HPDE6-E6E7 (cell line): ENCODE data around the gene COPG1.

Experiments
- DNase-seq: peaks from one replicate; pipeline ENCODE4 v3.0.0; 2011; ENCODE audit warnings: missing footprints; ENCODE audit errors: extremely low spot score

COPG1 gene

DNA sequence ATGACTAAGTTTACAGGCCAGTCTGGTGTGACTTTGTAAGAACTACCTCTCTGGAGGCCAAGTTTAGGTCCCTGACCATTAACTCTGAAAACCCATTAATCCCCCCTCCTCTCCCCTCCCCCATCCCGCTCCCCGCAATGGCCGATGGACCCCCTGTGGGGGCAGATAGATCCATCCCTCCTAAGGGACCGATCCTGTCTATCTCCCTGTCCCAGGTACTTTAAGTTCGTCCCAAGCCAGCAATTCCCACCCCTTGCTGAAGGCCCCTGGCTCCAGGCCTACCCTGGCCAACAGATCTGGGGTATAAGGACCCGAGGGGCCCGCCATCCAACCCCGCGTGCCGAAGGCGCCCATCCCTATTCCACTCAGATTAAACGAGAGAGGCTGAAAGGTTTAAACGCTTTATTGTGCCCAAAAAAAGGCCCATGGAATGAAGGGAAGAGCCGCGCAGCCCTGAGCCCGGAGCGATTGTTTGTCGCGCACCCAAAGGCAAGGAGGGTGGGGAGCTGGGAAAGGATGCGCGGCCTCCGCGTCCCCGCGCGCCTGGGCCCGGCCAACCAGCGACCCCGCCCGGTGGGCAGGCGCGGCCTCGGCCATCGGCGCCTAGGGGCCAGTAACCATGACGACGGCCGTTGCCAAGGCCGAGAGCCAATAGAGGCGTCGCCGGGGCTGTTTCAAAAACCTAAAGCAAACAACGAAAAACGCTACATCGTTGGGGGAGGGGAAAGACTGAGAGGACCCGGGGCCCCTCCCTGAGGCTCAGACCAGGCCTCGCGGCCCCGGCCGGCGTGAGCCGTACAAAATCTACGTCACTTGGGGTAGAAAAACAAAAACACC lies 65.2 kb downstream of the COPG1 start:
- DNase-seq, result peak; percentile 67

DNA sequence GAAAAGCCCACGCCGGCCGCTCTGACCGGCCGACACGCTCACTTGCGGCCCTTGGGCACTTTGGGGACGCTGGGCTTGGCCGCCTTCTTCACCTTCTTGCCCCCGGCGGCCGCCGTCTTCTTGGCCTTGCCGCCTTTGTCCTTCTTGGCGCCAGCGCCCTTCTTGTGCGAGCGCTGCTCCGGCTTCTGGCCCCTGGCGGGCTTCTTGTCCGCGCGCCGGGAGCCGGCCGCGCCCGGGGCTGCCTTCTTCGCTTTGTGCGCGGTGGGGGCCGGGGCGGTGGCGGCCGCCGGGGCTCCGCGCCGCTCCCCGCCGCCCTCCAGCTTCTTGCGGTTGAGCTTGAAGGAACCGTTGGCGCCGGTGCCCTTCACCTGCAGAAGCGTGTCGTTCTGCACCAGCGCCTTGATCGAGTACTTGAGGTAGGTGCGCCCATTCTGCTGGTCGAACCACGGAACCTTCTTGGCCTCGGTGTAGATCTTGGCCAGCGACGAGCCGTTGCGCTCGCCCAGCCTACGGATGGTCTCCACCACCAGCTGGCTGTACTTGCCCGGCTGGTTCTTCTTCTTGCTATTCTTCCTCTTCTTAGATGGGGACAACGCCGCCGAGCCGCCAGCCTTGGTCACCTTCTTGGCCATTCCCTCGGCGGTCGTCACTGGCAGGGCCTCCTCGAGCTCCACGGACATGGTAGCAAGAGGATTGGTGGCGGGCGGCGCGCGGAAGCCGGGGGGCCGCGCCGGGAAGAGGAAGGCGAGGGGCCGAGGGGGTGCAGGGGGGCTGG lies 66.0 kb downstream of the COPG1 start:
- no peak for DNase-seq

DNA sequence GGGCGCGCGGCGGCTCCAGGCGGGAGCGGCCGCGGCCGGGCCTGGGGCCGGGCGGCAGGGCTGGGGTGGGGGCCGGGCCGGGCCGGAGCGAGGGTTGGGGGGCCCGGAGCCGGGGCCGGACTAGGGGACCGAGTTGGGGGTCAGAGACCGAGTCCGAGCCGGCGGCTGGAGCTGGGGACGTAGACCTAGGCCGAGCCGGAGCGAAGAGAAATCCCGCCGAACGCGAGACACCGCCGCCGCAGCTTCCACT lies 66.5 kb downstream of the COPG1 start:
- no peak for DNase-seq

DNA sequence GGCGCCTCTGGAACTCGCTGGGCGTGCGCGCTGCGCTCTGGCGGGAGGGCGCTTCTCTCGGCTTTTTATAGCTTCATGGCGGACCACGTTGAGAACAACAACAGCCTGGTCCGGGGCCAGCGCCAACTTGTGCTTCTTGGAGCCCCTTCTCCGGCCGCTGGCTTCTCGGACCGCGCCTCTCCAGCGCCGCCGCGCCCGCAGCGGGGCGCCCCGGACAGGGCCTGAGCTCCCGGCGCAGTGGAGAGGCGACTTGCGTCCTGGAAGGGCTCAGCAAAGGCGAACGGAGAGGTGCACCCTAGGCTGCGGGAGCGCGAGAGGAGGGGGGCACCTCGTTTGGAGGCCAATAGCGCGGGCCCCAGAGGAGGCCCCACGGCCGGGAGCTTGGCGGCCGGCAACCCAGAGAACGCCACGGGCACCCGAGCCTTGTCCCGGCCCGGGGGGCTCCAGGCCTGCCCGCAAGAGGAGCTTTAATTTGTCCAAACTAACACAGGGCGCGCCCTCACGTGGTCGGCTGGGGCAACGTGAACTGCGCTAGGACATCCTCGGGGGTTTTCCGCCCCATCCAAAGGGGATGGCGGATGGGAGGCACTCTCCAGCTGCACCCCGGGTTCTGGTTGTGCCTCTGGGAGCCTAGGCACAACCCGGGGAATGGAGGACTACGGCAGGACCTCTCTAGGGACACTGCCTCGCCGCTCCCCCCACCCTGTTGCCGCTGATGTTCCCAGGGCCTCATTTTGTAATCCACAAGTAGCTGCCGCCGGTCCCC lies 67.0 kb downstream of the COPG1 start:
- peak; percentile 71 for DNase-seq

DNA sequence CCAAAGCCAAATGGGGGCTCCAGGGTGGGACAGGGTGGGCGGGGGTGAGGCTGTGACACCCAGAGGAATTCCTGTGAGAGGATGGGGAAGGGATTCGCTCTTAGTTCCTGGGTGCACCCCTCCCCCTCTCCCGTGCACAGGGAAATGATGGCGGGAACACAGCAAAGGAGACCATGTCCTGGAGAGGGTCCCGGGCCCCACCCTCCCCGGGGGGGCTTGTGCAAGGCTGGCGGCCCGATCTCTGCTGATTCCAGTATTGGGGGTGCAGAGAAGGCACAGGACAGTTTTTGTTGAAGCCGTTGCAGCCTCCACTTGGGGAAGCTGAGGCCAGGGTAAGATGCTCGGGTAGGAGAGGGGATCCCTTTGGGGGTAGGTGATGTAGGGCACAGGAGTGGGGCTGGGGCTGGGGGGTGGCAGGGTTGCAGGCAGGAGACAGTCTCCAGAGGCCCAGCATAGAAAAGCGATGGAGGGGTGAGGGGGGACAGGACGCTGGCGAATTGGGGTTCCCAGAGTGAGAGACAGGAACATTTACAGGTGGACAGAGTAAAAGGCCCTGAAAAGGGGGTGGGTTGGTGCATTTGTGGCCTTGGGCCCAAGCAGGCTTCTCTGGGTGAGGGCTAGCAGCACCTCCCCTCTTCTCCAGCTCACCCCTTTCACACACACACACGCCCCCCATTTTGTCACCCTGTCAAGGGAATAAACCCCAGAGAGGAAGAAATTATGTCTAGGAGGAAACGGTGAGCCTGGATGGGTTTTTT lies 67.8 kb downstream of the COPG1 start:
- no peak for DNase-seq

DNA sequence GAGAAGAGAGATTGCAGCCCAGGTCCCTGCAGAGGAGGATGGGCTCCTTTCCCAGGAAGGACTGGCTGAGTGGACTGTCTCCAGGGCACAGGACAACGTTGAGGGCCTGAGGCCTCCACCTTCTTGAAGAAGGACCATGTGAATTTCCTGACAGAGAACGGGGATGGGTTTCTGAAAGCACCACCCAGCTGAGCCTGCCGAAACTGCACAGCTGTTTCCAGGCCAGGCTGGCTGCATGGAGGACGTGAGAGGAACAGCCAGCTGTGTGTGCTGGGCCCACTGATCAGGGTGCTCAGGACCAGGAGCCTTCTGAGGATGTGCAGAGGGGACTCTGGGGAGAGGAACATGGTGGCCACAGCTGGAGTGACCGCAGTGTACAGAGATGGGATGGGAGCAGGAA lies 68.4 kb downstream of the COPG1 start:
- no peak for DNase-seq

DNA sequence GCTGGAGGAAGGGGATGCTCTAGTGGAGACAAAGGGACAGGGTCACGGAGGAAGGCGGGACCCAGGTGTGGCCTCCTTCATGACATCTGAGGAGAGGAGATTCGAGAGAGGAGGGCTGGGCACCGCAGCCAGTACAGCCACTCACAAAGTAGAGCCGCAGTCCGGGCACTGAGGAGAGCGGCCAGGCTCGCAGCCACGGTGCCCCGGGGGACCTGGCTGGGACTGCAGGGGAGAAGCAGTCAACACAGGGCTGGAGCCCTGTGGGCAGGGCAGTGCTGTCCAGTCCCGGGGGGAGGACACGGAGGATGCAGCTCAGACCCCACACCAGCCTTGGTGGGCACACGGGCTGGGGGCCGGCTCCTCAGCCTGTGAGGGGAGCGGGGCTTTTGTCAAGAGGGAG lies 69.5 kb downstream of the COPG1 start:
- DNase-seq, result no peak

DNA sequence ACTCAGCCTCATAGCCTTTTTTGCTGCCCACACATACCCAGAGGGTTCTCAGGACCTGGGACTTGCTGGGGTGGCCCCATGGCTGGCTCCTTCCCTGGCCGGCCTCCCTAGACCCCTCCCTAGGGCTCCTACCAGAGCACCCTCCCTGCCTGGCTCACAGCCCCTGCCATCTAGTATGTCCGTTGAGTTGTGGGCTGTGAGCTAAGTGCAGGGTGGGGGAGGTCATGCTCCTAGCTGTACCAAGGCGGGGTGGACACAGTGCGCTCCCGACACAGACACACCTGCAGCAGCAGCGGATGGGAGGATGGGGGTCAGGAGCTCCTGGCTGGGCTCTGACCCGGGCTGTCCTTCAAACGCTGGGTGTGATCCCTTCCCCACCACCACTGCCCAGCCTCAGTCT lies 70.9 kb downstream of the COPG1 start:
- no peak for DNase-seq

DNA sequence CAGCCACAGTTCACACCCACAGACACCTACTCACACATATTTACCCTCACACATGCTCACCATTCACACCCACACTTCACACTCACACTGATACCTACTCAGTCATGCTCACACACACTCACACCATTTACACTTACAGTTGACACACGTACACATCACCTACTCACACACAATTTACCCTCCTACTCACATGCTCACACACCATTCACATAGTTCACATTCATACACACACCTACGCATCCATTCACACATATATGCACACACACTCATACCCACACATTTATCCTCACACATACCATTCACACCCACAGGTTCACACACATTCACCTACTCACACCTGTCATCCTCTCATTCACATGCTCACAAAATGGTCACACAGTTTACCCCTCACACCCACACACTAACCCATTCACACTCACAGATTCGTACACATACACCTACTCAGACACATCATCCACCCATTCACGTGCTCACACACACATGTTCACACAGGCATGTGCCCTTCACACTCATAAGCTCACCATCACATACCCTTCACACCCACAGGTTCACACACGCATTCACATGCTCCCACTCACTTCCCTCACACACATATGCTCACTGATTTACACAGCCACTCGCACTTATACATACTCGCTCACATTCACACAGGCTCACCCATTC lies 71.5 kb downstream of the COPG1 start:
- DNase-seq, result no peak

DNA sequence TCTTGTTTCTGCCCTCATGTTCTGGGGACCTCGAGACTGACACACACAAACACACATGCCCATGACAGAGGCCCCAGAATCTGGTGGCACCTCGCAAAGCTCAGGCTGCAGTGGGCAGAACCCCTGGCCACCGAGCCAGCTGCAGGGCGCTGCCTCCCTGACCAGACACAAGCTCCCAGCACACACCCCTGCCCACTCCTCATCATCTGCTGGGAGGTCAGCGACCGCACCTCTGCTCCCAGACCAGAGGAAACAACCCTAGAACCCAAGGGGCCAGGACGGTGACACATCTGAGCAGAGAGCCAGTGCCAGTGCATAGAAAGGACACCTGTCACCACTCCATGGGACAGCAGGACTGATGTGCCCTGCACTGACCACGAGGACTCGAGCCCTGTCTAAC lies 72.5 kb downstream of the COPG1 start:
- DNase-seq, result no peak

DNA sequence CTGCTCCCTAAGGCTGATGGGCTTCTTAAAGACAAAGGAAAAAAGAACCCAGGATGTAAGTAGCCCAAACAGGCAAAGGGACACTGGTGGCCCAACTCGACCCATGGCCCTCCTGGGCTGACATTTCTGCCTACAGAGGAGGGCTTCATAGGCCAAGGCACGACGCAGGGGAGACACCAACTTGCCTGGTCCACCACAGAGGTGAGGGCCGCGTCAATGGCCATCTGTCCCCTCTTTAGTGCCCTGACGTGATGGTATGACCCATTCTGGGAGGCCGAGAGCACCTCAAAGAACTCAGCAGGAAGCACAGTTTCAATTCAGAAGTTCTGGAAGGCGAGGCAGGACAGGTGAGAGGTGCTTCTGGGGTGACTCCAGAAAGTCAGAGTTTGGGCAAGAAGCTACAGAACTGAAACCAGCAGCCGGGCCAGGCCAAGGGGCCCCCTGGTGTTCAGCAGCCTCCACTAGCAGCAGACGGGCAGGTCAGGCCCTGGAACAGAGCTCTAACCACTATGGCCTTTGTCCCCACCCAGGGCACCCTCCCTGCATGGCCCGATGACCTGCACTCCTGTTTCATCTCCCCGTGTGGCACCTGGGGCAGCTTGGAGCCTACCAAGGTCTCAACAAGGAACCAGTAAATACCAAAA lies 74.4 kb downstream of the COPG1 start:
- DNase-seq, result no peak

DNA sequence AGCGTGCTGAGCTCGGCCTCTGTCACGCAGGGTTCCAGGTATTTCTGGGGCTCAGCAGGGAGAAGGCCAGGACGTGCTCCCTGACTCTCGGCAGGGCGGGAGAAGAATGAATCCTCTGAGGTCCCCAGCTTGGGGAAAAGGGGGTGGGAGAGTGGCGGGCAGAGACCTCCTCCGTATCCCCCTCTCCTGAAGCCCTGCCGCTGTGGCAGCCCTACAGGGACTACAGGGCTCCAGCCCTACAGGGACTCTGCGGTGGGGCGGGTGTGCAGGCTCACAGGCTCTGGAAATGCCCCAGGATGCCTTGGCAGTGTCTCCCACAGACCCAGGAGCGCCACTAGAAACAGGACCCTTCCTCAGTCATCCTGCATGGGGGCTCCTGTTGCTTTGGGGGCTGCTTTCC lies 75.4 kb downstream of the COPG1 start:
- no peak for DNase-seq

DNA sequence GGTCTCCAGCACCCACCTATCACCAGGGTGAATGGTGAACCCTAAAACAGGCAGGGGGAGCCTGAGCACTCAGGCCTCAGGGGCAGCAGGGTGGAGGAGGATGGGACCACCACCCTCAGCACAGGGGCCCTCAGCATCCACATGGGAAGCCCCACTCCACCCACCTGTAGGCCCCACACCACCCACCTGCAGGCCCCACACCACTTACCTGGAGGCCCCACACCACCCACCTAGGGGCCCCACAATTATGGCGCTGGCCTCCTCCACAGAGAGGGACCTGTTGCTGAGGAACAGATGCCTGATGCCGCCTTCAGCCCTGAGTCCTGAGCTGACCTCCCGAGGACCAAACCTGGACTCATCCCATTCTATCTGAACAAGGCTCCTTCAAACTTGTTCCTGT lies 76.0 kb downstream of the COPG1 start:
- DNase-seq, result no peak

DNA sequence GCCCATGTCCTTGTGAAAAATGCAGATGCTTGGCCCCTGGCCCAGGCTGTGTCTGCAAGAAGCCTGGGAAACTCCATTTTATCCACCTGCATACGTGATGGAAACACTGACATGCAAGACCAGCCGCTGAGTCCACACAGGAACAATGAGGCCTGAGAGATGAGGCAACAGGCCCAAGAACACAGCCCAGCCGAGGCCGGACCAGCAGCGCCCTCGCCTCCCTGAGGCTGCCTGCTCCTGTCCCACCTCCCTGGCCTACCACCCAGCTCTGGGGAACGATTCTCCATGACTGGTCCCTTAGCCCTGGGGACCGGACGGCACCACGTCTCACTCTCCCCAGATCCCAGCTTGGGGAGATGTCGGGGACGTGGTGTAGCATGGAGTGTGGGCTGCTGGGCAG lies 76.7 kb downstream of the COPG1 start:
- DNase-seq, result no peak

DNA sequence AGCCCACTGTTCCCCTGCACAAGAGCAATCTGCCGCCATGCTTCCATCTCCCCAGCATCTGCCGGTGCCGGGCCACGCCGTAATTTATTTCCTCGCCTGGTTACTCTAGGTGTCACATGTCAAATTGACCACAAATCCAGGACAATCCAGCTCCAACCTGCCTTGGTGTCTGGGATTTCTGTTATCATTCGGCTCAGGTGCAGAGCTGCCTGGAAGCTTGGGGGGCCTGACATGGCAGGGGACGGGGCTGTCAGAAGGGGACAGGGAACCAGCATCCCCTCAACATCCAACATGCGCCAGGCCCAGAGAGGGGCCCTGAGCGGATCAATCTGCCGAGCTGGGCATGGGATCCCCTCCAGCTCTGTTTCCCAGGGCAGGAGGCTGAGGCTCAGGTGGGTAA lies 77.2 kb downstream of the COPG1 start:
- DNase-seq, result no peak
